ENCODE data around the gene SAMSN1.
"Not testable (repeated sequence)": the region's sequence is repeated elsewhere in the genome, so short reads cannot be mapped to it uniquely, and the experiment has no call there.

Gene SAMSN1

DNA sequence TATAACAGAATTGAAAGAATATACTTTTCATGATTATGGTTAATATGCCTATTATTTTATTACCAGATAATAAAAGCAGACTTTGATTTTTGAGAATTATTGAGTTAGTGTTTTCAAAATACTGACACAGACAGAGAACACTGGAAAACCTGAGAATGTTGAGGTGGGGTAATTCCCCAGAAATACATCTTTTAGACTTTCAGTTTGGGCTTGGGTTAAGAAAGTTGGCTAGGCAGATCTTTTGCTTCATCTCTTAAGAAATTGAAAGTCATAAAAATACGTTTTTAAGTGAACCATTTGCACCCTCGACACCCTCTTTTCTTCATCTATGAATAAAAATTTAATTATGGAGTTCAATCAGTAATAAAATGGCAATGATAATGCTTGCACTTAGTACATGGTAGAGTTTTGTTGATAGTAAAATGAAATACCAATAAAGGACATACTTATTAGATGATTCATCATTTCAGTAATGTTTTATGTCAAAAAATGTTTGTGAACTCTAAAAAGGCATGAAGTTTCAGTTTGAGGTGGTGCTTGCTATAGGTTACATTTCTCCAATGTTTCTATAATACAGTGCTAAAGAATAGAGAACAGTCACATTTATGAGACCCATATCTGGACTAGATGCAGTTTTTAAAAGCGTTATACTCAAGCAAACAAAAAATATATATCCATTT is 1.9 kb upstream of the SAMSN1 start:
- POLR2A ChIA-PET (ENCODE audit: low non-redundant PET) = no interaction called here
- no peak for DNase-seq (ENCODE audit: low spot score)

DNA sequence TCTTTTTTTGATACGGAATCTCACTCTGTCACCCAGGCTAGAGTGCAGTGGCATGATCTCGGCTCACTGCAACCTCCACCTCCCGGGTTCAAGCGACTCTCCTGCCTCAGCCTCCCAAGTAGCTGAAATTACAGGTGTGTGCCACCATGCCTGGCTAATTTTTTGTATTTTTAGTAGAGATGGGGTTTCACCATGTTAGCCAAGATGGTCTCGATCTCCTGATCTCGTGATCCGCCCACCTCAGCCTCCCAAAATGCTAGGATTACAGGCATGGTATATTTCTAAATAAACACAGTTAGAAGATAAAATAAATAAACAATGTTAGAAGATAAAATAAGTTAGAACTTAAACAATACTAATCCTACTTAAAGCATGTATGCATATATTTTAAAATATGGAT is 604 bp upstream of the SAMSN1 start:
- H3K27ac ChIP-seq; DNase-seq (ENCODE audit: low spot score); CTCF ChIA-PET; POLR2A ChIA-PET (ENCODE audit: low non-redundant PET): not testable (repeated sequence)

More for the DNA sequence above, 1.9 kb upstream of the SAMSN1 start:
- TF ChIP-seq, protein P1, sequence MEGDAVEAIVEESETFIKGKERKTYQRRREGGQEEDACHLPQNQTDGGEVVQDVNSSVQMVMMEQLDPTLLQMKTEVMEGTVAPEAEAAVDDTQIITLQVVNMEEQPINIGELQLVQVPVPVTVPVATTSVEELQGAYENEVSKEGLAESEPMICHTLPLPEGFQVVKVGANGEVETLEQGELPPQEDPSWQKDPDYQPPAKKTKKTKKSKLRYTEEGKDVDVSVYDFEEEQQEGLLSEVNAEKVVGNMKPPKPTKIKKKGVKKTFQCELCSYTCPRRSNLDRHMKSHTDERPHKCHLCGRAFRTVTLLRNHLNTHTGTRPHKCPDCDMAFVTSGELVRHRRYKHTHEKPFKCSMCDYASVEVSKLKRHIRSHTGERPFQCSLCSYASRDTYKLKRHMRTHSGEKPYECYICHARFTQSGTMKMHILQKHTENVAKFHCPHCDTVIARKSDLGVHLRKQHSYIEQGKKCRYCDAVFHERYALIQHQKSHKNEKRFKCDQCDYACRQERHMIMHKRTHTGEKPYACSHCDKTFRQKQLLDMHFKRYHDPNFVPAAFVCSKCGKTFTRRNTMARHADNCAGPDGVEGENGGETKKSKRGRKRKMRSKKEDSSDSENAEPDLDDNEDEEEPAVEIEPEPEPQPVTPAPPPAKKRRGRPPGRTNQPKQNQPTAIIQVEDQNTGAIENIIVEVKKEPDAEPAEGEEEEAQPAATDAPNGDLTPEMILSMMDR (conservative IDR thresholded peaks at IDR 0.05; ENCODE audit: low read depth) = no peak
- H3K27ac ChIP-seq = no peak overlapping the region
- CTCF ChIA-PET = interaction anchor here (0.7 kb wide), 1 partner anchor 62 kb away, joined by 3 read pairs; no protein-coding TSS in a partner anchor

DNA sequence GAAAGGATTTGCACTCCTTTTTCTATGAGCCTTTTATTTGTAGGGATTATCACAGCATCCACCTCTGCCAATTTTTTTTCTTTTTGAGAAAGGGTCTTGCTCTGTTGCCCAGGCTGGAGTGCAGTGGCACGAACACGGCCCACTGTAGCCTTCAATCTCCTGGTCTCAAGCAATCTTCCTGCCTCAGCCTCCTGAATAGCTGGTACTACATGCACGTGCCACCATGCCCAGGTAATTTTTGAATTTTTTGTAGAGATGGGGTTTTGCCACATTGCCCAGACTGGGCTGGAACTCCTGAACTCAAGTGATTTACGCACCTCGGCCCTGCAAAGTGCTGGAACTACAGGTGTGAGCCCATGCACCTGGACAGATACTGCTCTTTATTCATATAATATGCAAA is 2.1 kb downstream of the SAMSN1 start:
- ChIA-PET CTCF (no interaction called here), POLR2A (ENCODE audit: low non-redundant PET) (no interaction called here)
- TF ChIP-seq, protein P1 (conservative IDR thresholded peaks at IDR 0.05; ENCODE audit: low read depth) = no peak
- DNase-seq (ENCODE audit: low spot score) = no peak
- no peak overlapping the region for H3K27ac ChIP-seq

DNA sequence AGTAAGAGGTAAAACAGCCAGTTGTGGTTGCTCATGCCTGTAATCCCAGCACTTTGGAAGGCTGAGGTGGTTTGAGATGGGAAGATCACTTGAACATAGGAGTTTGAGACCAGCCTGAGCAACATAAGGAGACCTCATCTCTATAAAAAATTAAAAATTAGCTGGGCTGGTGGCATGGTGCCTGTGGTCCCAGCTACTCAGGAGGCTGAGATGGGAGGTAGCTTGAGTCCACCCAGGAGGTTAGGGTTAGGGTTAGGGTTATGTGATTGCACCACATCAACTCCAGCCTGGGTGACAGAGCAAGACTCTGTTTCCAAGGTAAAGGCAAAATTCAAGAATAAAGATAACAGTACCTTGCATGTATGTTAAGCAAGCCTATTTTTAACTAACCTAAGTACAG is 3.5 kb downstream of the SAMSN1 start:
- POLR2A ChIA-PET (ENCODE audit: low non-redundant PET) = no interaction called here
- DNase-seq (ENCODE audit: low spot score) = no peak

DNA sequence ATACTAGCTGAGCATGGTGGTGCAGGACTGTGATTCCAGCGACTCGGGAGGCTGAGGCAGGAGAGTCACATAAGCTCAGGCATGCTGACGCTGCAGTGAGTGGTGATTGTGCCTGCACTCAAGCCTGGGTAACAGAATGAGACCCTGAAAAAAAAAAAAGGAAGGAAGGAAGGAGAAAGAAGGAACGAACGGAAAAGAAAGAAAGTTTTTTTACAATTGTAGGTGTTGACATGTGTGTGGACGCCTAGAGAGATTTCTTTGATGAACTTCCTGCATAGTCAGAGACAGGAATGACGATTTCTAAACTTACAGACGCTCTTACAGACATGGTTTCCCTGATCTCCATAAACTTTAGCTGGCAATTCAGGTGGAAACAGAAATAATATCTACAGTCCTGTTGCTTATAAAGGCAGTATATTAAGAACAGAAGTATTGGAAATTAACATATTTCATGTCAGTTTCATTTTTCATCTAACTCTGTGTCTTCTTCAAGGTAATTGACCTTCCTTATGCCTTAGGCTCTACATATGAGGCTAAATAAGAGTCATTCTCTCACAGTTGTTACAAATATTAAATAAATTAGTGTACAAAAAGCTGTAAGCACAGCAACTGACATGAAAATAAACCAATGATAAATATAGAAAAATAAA is 4.1 kb downstream of the SAMSN1 start:
- ChIA-PET CTCF (interaction anchor here (0.6 kb wide), 2 partner anchors 108 to 404 kb away, joined by 4 read pairs; no protein-coding TSS in a partner anchor), POLR2A (ENCODE audit: low non-redundant PET) (no interaction called here)
- no peak overlapping the region for H3K27ac ChIP-seq
- TF ChIP-seq, protein P1 (conservative IDR thresholded peaks at IDR 0.05; ENCODE audit: low read depth) = no peak
- DNase-seq (ENCODE audit: low spot score) = no peak

More for the DNA sequence above, 3.5 kb downstream of the SAMSN1 start:
- CTCF ChIA-PET = no interaction called here
- H3K27ac ChIP-seq = no peak overlapping the region
- TF ChIP-seq, protein P1 (conservative IDR thresholded peaks at IDR 0.05; ENCODE audit: low read depth) = no peak

DNA sequence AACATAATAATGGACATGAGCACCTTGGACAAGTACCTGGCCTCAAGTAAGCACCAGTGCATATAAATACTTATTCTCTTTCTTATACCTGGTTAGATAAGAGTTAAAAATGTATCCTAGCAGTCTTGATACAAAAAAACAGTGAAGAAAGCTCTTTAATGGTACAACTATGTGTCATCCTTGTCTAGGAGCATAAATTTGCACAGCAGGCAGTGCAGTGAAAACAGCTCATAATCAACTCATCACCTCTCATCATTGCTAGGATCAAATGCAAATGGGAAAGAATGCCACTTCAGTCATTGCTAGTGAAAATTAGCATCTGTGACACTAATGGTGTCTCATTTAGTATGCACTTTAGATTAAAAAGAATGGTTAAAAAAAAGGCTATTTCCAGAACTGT is 7.6 kb downstream of the SAMSN1 start:
- TF ChIP-seq, protein P1 (conservative IDR thresholded peaks at IDR 0.05; ENCODE audit: low read depth) = no peak
- H3K27ac ChIP-seq = no peak overlapping the region
- ChIA-PET POLR2A (ENCODE audit: low non-redundant PET) (no interaction called here), CTCF (no interaction called here)
- DNase-seq (ENCODE audit: low spot score) = no peak

DNA sequence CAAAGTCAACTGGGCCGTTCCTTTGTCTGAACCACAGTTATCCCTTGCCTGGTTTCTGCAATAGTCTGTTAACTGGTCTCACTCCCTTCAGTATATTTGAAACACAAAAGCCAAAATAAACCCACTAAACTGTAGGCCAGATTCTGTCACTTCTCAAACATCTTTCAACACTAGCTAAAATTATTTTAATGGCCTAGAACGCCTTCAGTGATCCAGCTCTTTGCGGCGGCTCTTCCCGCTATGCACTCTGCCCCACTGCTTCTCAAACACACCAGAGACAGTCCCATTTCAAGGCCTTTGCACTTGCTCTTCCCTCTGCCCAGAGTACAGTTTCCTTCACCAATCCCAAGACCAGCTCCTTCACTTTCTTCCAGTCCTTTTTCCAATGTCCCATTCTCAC is 9.2 kb downstream of the SAMSN1 start:
- H3K27ac ChIP-seq = no peak overlapping the region
- ChIA-PET POLR2A (ENCODE audit: low non-redundant PET) (no interaction called here), CTCF (no interaction called here)
- TF ChIP-seq, protein P1 (conservative IDR thresholded peaks at IDR 0.05; ENCODE audit: low read depth) = no peak
- no peak for DNase-seq (ENCODE audit: low spot score)

Measured in RWPE1 (cell line).